Central memory CD8-positive, alpha-beta T cell (primary cell): ENCODE measurements around the gene PKD2.

ENCODE experiments used
- ATAC-seq: fragments of 150-1000 bp; cut with Tn5 transposase; replicated peaks from 2 replicates; pipeline ENCODE4 v1.10.0; 2022; ENCODE audit warnings: mild to moderate bottlenecking, moderate FRiP score, moderate number of reproducible peaks; ENCODE audit not compliant: poor library complexity, severe bottlenecking; ENCODE audit errors: extremely low read depth
- DNase-seq, 2 donors: peaks; one replicate each; pipeline ENCODE4 v3.0.0; 2021; ENCODE audit warnings: low spot score in 2 of 2
- H3K27ac Mint-ChIP-seq: one replicate; pipeline ENCODE4 v1.8.0; 2022; ENCODE audit warnings: low read depth, mild to moderate bottlenecking, moderate library complexity, mixed read lengths
- H3K27me3 Mint-ChIP-seq: one replicate; pipeline ENCODE4 v1.8.0; 2022; ENCODE audit warnings: mixed read lengths
- H3K36me3 Mint-ChIP-seq: one replicate; pipeline ENCODE4 v1.8.0; 2022; ENCODE audit warnings: mild to moderate bottlenecking, moderate library complexity, mixed read lengths; ENCODE audit not compliant: insufficient read depth
- H3K4me1 Mint-ChIP-seq: one replicate; pipeline ENCODE4 v1.8.0; 2022; ENCODE audit warnings: mixed read lengths
- H3K4me3 Mint-ChIP-seq: one replicate; pipeline ENCODE4 v1.8.0; 2022; ENCODE audit warnings: mild to moderate bottlenecking, moderate library complexity, mixed read lengths
- H3K9me3 Mint-ChIP-seq: one replicate; pipeline ENCODE4 v1.8.0; 2022; ENCODE audit warnings: mixed read lengths

The PKD2 gene

DNA sequence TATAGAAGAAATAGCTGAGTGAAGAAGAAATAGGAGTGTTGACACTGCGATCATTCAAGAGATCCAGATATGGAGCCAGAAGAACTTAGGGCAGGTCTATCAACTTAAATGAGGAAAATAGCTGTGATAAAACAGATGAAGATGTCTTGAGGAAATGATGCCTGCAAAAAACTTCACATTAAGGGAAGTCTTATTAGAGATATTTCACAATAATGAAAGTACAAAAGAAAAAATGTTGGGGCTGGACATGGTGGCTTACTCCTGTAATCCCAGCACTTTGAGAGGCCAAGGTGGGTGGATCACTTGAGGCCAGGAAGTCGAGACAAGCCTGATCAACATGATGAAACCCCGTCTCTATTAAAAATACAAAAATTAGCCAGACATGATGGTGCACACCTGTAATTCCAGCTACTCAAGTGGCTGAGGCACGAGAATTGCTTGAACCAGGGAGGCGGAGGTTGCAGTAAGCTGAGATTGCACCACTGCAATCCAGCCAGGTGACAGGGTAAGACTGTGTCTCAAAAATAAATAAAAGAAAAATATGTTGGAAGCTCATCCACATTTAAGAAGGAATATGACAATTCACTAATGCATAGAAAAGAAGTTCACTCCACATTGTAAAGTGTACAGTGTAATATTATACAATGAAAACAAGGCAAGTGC, 56.3 kb downstream of the PKD2 start:
- Mint-ChIP-seq H3K4me1 (no peaks in the 10 kb centered on the region), H3K9me3 (no peaks in the 10 kb centered on the region), H3K27ac (no peak overlapping the region), H3K4me3 (no peak overlapping the region), H3K27me3 (no peaks in the 10 kb centered on the region), H3K36me3 (peaks cover 32% of the 10 kb centered on the region)
- ATAC-seq (no peak), DNase-seq (no peak)

GRCh38 chr4:88064410-88064809, 57.0 kb downstream of the PKD2 start:
- no peaks in the 10 kb centered on the region for H3K27me3 Mint-ChIP-seq
- ATAC-seq (no peak), DNase-seq (no peak)
- no peak overlapping the region for H3K27ac Mint-ChIP-seq
- peaks cover 32% of the 10 kb centered on the region for H3K36me3 Mint-ChIP-seq
- H3K9me3 Mint-ChIP-seq = no peaks in the 10 kb centered on the region
- H3K4me3 Mint-ChIP-seq = no peak overlapping the region
- H3K4me1 Mint-ChIP-seq = no peaks in the 10 kb centered on the region

- Mint-ChIP-seq H3K4me3 (no peak overlapping the region), H3K36me3 (peaks cover 55% of the 10 kb centered on the region), H3K27ac (no peak overlapping the region), H3K4me1 (no peaks in the 10 kb centered on the region), H3K27me3 (no peaks in the 10 kb centered on the region), H3K9me3 (peaks cover 6% of the 10 kb centered on the region)
- DNase-seq = no peak
- ATAC-seq = no peak
These were observed 62.6 kb downstream of the PKD2 start for GRCh38 chr4:88070031-88070430.

DNA sequence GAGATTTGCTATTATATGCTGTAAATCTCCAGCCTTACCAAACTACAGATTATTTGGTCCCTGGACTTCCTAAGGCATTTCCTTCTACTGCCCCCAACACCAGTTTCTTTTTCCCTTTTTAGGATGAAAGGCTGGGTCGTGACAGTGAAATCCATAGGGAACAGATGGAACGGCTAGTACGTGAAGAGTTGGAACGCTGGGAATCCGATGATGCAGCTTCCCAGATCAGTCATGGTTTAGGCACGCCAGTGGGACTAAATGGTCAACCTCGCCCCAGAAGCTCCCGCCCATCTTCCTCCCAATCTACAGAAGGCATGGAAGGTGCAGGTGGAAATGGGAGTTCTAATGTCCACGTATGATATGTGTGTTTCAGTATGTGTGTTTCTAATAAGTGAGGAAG, 67.9 kb downstream of the PKD2 start:
- no peaks in the 10 kb centered on the region for H3K4me1 Mint-ChIP-seq
- H3K9me3 Mint-ChIP-seq = peaks cover 6% of the 10 kb centered on the region
- ATAC-seq = no peak
- peaks cover 32% of the 10 kb centered on the region for H3K36me3 Mint-ChIP-seq
- H3K4me3 Mint-ChIP-seq = no peak overlapping the region
- no peak overlapping the region for H3K27ac Mint-ChIP-seq
- no peaks in the 10 kb centered on the region for H3K27me3 Mint-ChIP-seq
- DNase-seq = no peak

- Mint-ChIP-seq H3K4me1 (no peaks in the 10 kb centered on the region), H3K36me3 (peaks cover 13% of the 10 kb centered on the region), H3K4me3 (no peak overlapping the region), H3K9me3 (no peaks in the 10 kb centered on the region), H3K27me3 (no peaks in the 10 kb centered on the region), H3K27ac (no peak overlapping the region)
- ATAC-seq (no peak), DNase-seq (no peak)
These were observed 70.6 kb downstream of the PKD2 start for GRCh38 chr4:88077911-88078524.

- Mint-ChIP-seq H3K9me3 (no peaks in the 10 kb centered on the region), H3K4me3 (no peak overlapping the region), H3K4me1 (no peaks in the 10 kb centered on the region), H3K27me3 (no peaks in the 10 kb centered on the region), H3K36me3 (peaks cover 10% of the 10 kb centered on the region), H3K27ac (no peak overlapping the region)
- no peak for ATAC-seq
- no peak for DNase-seq
These were observed 71.1 kb downstream of the PKD2 start for GRCh38 chr4:88078579-88078978.

GRCh38 chr4:88080626-88081025, 73.2 kb downstream of the PKD2 start:
- H3K27ac Mint-ChIP-seq = no peak overlapping the region
- ATAC-seq (no peak), DNase-seq (no peak)
- H3K4me1 Mint-ChIP-seq = no peaks in the 10 kb centered on the region
- H3K4me3 Mint-ChIP-seq = no peak overlapping the region
- no peaks in the 10 kb centered on the region for H3K27me3 Mint-ChIP-seq
- H3K36me3 Mint-ChIP-seq = peaks cover 4% of the 10 kb centered on the region
- no peaks in the 10 kb centered on the region for H3K9me3 Mint-ChIP-seq

DNA sequence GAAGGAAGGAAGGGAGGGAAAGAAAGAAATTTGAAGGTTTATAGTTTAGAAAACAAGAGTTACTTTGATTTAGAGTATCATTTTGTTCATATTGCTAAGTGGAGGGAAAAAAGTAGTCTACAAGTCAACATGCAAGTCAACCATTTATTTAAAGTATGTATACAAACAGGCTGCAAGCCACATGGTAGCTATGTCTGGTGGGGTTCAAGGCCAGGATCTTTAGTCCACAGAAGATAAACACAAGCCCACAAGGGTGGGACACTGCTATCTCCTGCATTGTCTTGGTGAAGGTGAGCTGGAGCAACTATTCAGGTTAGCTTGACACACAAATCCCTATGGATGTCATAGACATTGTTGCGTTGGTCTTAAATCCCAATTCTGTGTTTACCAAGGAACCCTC, 79.6 kb downstream of the PKD2 start:
- DNase-seq = no peak
- H3K9me3 Mint-ChIP-seq = no peaks in the 10 kb centered on the region
- no peak overlapping the region for H3K27ac Mint-ChIP-seq
- H3K4me3 Mint-ChIP-seq = no peak overlapping the region
- H3K36me3 Mint-ChIP-seq = no peaks in the 10 kb centered on the region
- no peaks in the 10 kb centered on the region for H3K27me3 Mint-ChIP-seq
- no peak for ATAC-seq
- H3K4me1 Mint-ChIP-seq = no peaks in the 10 kb centered on the region

DNA sequence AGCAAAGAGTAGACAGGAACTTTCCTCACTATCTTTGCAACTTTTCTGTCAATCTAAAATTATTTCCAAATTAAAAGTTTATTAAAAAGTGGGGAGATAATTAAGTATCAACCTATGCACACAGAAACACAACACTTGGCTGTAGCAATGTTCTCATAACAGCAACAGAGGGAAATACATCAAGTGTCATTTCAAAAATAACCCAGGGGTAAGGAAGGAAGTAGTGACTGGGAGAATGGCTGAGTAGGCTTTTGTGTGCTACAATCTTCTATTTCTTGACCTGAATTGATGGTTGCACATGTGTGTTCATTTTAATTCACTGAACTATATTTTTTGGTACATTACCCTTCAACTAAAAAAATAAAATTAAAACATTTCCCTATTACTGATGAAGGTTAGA, 83.5 kb downstream of the PKD2 start:
- Mint-ChIP-seq H3K36me3 (no peaks in the 10 kb centered on the region), H3K4me3 (no peak overlapping the region), H3K27me3 (no peaks in the 10 kb centered on the region), H3K27ac (no peak overlapping the region), H3K9me3 (no peaks in the 10 kb centered on the region), H3K4me1 (no peaks in the 10 kb centered on the region)
- ATAC-seq (no peak), DNase-seq (no peak)

GRCh38 chr4:88091378-88091777, 83.9 kb downstream of the PKD2 start:
- Mint-ChIP-seq H3K27ac (no peak overlapping the region), H3K36me3 (no peaks in the 10 kb centered on the region)
- no peak for ATAC-seq

GRCh38 chr4:88093874-88094273, 86.4 kb downstream of the PKD2 start:
- Mint-ChIP-seq H3K4me1 (no peaks in the 10 kb centered on the region), H3K4me3 (no peak overlapping the region), H3K36me3 (no peaks in the 10 kb centered on the region), H3K27ac (no peak overlapping the region), H3K27me3 (peaks cover 10% of the 10 kb centered on the region), H3K9me3 (no peaks in the 10 kb centered on the region)
- ATAC-seq (no peak), DNase-seq (no peak)

More at GRCh38 chr4:88091378-88091777, 83.9 kb downstream of the PKD2 start:
- Mint-ChIP-seq H3K9me3 (no peaks in the 10 kb centered on the region), H3K4me1 (no peaks in the 10 kb centered on the region), H3K4me3 (no peak overlapping the region), H3K27me3 (no peaks in the 10 kb centered on the region)
- no peak for DNase-seq

GRCh38 chr4:88097301-88097700, 89.9 kb downstream of the PKD2 start:
- ATAC-seq = no peak
- no peak for DNase-seq
- Mint-ChIP-seq H3K9me3 (no peaks in the 10 kb centered on the region), H3K4me1 (no peaks in the 10 kb centered on the region), H3K27ac (no peak overlapping the region), H3K36me3 (no peaks in the 10 kb centered on the region), H3K27me3 (peaks cover 28% of the 10 kb centered on the region), H3K4me3 (no peak overlapping the region)

DNA sequence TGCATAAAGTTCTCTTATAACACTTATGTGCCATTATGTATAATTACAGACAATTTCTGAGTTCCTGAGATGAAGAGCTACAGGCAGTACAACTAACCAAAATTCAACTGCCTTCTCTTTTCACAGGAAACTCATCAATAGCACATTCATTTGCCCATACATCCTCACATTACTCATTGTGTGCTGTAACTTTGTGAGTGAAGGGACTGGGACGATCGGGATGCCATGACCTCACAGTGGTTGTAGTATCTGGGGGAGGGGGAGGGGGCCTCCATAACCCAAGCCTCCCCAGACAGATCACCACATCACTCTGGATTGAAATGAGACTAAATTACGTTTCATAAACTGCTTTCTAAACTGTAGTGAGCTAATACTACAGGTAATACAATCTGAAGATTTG, 90.3 kb downstream of the PKD2 start:
- no peak for DNase-seq

More for the DNA sequence above, 90.3 kb downstream of the PKD2 start:
- no peaks in the 10 kb centered on the region for H3K4me1 Mint-ChIP-seq
- H3K4me3 Mint-ChIP-seq = no peak overlapping the region
- peaks cover 28% of the 10 kb centered on the region for H3K27me3 Mint-ChIP-seq
- H3K36me3 Mint-ChIP-seq = no peaks in the 10 kb centered on the region
- no peaks in the 10 kb centered on the region for H3K9me3 Mint-ChIP-seq
- no peak overlapping the region for H3K27ac Mint-ChIP-seq
- ATAC-seq = no peak
